HEK293T (cell line): ENCODE measurements around the gene PSME1.

Source experiments
- ARNT ChIP-seq: fragments of 450-650 bp; IDR thresholded peaks from 2 replicates; pipeline ENCODE4 v1.6.1; 2017; ENCODE audit warnings: mild to moderate bottlenecking
- BHLHE40 ChIP-seq: fragments of 450-650 bp; IDR thresholded peaks from 2 replicates; pipeline ENCODE4 v1.6.1; 2016; ENCODE audit warnings: mild to moderate bottlenecking, moderate library complexity, borderline replicate concordance
- ELF4 ChIP-seq: fragments of 450-650 bp; IDR thresholded peaks from 2 replicates; pipeline ENCODE4 v1.6.1; 2017; ENCODE audit warnings: antibody characterized with exemption
- FOXA1 ChIP-seq: fragments of 450-650 bp; IDR thresholded peaks from 2 replicates; pipeline ENCODE4 v1.6.1; 2016; ENCODE audit warnings: mild to moderate bottlenecking
- FOXK2 ChIP-seq: fragments of 450-650 bp; IDR thresholded peaks from 2 replicates; pipeline ENCODE4 v1.6.1; 2016; ENCODE audit warnings: mild to moderate bottlenecking
- FOXM1 ChIP-seq: fragments of 450-650 bp; IDR thresholded peaks from 2 replicates; pipeline ENCODE4 v1.6.1; 2017; ENCODE audit warnings: mild to moderate bottlenecking, borderline replicate concordance
- HDGF ChIP-seq: fragments of 450-650 bp; IDR thresholded peaks from 2 replicates; pipeline ENCODE4 v1.6.1; 2017; ENCODE audit warnings: antibody characterized with exemption, borderline replicate concordance
- LEF1 ChIP-seq: fragments of 450-650 bp; IDR thresholded peaks from 2 replicates; pipeline ENCODE4 v1.6.1; 2017; ENCODE audit warnings: mild to moderate bottlenecking, borderline replicate concordance
- NFRKB ChIP-seq: fragments of 450-650 bp; IDR thresholded peaks from 2 replicates; pipeline ENCODE4 v1.6.1; 2016; ENCODE audit warnings: mild to moderate bottlenecking, moderate library complexity
- SP1 ChIP-seq: fragments of 450-650 bp; IDR thresholded peaks from 2 replicates; pipeline ENCODE4 v1.6.1; 2017
- SUZ12 ChIP-seq: fragments of 450-650 bp; IDR thresholded peaks from 2 replicates; pipeline ENCODE4 v1.6.1; 2016; ENCODE audit warnings: mild to moderate bottlenecking
- TARDBP ChIP-seq: fragments of 450-650 bp; IDR thresholded peaks from 2 replicates; pipeline ENCODE4 v1.6.1; 2016
- TF ChIP-seq, protein P1 (sequence below): fragments of 450-650 bp; IDR thresholded peaks from 2 replicates; pipeline ENCODE4 v1.6.1; 2016

DNA sequence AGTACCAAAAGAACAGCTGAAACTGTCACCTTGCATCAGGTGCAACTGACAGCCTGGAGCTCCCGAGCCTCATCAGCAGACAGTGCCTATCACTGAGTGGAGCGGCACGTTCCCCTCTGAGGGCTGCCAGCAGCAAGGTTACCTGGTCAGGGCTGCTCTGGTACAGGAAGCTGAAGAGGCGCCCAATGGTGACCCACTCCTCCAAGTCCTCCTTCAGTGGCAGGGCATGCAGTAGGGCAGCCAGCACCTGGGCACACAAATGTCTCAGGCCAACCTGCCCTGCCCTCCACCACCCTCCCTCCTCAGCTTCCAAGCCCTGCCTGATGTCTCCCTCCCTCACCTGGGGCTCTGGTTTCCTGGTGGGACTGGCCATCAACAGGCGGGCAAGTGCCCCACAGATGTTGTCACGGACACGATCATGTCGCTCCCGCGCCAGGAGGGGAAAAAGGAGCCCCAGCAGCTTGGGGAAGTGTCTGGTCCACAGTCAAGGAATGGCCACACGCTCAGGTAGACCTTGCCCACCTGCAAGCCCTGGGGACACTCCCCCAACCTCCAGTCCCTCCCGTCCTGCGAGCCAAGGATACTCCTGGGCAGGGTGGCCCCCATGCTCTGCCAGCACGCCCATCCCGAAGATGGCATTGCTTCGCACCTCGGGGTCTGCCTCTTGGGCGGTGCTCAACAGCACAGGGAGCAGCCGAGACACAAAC lies 45.5 kb downstream of the PSME1 start:
- TF ChIP-seq FOXA1 (no peak), LEF1 (no peak), NFRKB (no peak), TARDBP (no peak), ARNT (no peak), HDGF (no peak), ELF4 (no peak), SUZ12 (no peak), BHLHE40 (no peak), FOXK2 (no peak), SP1 (no peak), FOXM1 (no peak)
- TF ChIP-seq, protein P1, sequence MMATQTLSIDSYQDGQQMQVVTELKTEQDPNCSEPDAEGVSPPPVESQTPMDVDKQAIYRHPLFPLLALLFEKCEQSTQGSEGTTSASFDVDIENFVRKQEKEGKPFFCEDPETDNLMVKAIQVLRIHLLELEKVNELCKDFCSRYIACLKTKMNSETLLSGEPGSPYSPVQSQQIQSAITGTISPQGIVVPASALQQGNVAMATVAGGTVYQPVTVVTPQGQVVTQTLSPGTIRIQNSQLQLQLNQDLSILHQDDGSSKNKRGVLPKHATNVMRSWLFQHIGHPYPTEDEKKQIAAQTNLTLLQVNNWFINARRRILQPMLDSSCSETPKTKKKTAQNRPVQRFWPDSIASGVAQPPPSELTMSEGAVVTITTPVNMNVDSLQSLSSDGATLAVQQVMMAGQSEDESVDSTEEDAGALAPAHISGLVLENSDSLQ, result no peak
